Muscle layer of duodenum (tissue), 2 donors: ENCODE results near the gene GIPC1.

Experiments used
- H3K27ac ChIP-seq: one replicate; pipeline ENCODE4 v1.7.0; 2013; ENCODE audit warnings: mild to moderate bottlenecking, low read length
- H3K27me3 ChIP-seq: one replicate; pipeline ENCODE4 v1.7.0; 2013; ENCODE audit warnings: low read depth, mild to moderate bottlenecking, control low read depth, low read length
- H3K36me3 ChIP-seq, 2 donors: one replicate each; pipeline ENCODE4 v1.7.0; 2013; ENCODE audit warnings: low read length in 2 of 2, control low read depth in 1 of 2, mild to moderate bottlenecking in 1 of 2; ENCODE audit not compliant: insufficient read depth in 2 of 2, control insufficient read depth in 1 of 2
- H3K4me1 ChIP-seq, 2 donors: one replicate each; pipeline ENCODE4 v1.7.0; 2013; ENCODE audit warnings: low read length in 2 of 2, mild to moderate bottlenecking in 2 of 2, control low read depth in 1 of 2, moderate library complexity in 1 of 2; ENCODE audit not compliant: insufficient read depth in 2 of 2, control insufficient read depth in 1 of 2
- H3K4me3 ChIP-seq, 2 donors: one replicate each; pipeline ENCODE4 v1.7.0; 2013; ENCODE audit warnings: low read length in 2 of 2, low read depth in 1 of 2, mild to moderate bottlenecking in 1 of 2
- H3K9me3 ChIP-seq, 2 donors: one replicate each; pipeline ENCODE4 v1.7.0; 2013; ENCODE audit warnings: low read length in 2 of 2, control low read depth in 1 of 2, mild to moderate bottlenecking in 1 of 2; ENCODE audit not compliant: control insufficient read depth in 1 of 2
- donor health status: healthy.

Gene GIPC1

DNA sequence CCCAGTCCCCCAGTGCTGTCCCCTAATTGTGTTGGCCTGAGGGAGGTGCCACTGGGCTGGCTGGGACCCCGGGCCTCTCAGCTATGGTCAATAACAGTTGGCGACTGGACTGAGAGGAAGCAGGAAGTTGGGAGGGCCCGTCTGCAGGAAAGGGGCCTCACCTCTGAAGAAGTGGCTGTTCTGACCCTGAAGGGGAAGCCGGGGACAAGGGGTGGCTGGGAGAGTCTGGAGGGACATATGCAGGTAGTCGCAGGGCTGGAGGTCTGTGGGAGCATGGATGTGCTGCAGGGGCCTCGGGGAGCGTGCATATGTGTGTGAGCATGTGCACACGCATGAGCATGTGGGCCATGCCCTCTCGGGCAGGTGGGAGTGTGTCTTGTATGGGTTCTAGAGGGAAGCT is 56.9 kb downstream of the GIPC1 start:
- H3K4me1 ChIP-seq, result peaks cover 4 to 41% of the 10 kb centered on the region in 2 donors
- no peaks in the 10 kb centered on the region for H3K9me3 ChIP-seq
- no peak overlapping the region for H3K4me3 ChIP-seq
- no peaks in the 10 kb centered on the region for H3K27me3 ChIP-seq
- peaks cover 15 to 31% of the 10 kb centered on the region in 2 donors for H3K36me3 ChIP-seq
- no peak overlapping the region for H3K27ac ChIP-seq

DNA sequence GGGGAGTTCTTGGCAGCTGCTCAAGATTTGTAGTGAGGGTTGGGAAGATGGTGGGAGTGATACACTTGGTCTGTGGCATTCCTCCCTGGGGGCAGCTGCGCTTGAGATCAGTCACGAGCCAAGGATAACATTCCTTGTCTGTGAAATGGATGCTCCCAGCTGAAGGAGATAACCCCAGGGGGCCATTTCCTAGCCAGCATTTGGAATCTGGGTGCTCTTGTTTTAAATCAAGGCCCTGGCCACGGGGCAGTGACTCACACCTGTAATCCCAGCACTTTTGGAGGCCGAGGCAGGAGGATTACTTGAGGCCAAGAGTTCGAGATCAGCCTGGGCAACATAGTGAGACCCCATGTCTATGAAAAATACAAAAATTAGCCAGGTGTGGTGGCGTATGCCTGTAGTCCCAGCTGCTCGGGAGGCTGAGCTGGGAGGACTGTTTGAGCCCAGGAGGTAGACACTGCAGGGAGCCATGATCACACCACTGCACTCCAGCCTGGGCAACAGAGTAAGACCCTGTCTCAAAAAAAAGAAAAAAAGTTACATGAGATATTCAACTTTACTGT is 58.3 kb downstream of the GIPC1 start:
- Histone ChIP-seq H3K27me3 (no peaks in the 10 kb centered on the region), H3K4me1 (peaks cover 4 to 47% of the 10 kb centered on the region in 2 donors), H3K27ac (no peak overlapping the region), H3K4me3 (no peak overlapping the region), H3K9me3 (no peaks in the 10 kb centered on the region), H3K36me3 (peaks cover 4 to 18% of the 10 kb centered on the region in 2 donors)

DNA sequence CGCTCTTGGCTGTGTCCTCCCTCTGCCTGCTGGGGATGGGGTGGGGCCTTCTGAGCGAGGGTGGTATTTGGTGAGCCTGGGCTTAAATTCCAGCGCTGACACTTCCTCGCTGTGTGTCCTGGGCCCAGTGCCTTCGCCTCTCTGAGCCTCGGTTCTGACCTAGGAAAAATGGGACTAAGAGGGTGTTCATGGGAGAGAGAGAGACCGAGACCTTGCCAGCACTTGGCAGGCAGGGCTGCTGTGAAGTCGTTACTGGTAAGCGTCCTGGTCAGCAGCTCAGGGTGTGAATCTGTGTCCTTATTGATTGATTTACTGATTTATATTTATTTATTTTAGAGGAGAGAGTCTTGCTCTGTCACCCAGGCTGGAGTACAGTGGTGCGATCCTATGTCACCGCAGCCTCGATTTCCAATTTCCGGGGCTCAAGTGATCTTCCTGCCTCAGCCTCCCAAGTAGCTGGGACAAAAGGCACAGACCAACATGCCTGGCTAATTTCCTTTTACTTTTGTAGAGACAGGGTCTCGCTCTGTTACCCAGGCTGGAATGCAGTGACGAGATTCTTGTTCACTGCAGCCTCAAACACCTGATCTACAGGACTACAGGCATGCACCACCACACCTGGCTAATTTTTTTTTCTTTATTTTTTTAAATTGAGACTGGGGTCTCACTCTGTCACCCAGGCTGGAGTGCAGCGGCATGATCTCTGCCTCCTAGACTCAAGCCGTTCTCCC is 60.4 kb downstream of the GIPC1 start:
- Histone ChIP-seq H3K27ac (peak overlapping the region; percentile 67), H3K4me1 (peaks cover 4 to 51% of the 10 kb centered on the region in 2 donors), H3K36me3 (no peaks in the 10 kb centered on the region), H3K4me3 (peak overlapping the region; percentile 69 to 84), H3K27me3 (no peaks in the 10 kb centered on the region), H3K9me3 (no peaks in the 10 kb centered on the region)

GRCh38 chr19:14434543-14435319 is 61.2 kb downstream of the GIPC1 start:
- no peaks in the 10 kb centered on the region for H3K9me3 ChIP-seq
- H3K27ac ChIP-seq, result peak overlapping the region; percentile 67
- H3K4me1 ChIP-seq, result peaks cover 0 to 44% of the 10 kb centered on the region in 2 donors
- no peaks in the 10 kb centered on the region for H3K27me3 ChIP-seq
- H3K36me3 ChIP-seq, result no peaks in the 10 kb centered on the region
- peak overlapping the region; percentile 69 to 84 for H3K4me3 ChIP-seq

DNA sequence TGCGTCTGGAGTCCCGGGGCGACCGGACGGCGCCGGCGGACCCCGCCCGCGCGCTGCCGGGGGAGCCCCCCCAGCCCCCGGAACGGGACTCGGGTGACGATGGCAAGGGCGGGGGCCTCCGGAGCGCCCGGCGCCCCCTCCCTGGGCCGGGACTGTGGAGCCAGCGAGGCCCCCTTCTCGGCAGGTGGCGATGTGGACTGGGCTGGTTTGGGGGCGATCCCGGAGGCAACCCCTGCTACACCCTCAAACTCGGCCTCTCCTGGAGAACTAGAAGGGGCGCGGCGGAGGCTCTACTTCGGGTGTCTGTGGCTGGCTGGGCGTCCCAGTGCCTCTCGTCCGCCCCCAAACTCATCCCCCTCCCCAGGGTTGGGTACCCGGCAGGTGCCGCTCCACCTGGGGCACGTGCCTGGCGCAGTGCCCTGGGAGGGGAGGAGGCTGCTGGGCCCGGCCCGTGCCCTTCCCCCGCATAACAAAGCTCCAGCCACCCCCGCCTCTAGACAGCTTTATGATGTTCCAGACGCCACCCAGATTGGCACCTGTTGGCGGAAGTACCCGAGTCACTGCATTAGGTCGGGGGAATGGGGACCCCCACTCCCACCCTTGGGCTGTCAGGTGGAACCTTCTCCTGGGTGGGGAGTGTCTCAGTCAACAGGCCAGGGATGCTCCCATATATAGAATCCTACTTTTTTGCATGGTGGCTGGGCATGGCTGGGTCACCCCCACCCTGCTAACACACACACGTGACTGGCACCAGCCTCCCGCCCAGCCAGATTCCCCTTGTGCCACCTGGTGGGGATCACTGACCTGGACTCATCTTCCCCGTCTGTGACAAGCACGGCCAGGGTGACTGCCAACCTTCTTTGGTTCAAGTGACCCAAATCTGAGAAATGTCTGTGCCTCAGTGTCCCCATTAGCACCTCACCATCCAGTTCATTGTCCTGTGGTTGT is 62.1 kb downstream of the GIPC1 start:
- peak overlapping the region; percentile 67 for H3K27ac ChIP-seq
- H3K36me3 ChIP-seq, result no peaks in the 10 kb centered on the region
- no peaks in the 10 kb centered on the region for H3K27me3 ChIP-seq
- H3K4me1 ChIP-seq, result peaks cover 0 to 37% of the 10 kb centered on the region in 2 donors
- H3K9me3 ChIP-seq, result no peaks in the 10 kb centered on the region
- H3K4me3 ChIP-seq, result peak overlapping the region; percentile 69 to 84

DNA sequence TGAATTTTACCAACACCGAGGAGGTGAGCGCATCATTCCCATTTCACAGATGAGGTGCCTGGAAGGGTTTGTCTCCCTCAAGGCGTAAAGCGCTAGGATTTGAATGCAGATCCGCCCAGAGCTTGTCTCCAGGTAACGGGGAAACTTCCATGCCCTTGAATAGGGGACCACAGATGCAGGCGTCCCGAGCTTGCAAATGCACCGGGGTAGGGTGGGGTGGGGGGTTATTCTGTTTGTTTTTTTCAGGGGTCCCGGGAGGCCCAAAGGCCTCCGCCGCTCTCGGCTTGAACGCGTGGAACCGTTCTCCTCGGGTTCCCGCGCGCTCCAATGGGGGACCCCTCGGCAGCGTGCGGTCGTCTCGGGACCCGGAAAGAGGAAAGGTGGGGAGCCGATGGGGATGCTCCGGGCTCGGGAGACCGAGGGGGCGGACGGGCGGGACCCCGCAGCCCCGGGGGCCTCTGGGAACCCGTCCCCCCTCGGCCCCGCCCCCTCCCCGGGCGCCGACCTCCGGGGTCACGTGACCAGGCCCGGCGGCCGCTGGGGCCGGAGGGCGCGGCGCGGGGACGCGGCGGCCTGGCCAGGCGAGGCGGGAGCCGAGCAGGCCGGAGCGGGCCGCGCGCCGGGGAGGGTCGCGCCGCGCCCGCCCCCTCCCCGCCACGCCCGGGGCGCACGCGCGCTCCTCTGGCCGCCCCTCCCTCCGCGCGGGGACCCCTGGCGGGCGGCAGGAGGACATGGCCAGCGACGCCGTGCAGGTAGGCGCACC is 63.0 kb downstream of the GIPC1 start, which contains the start of gene PKN1:
Gene PKN1, plus strand, starts transcription at position 516 of the 763 bp plus-strand sequence. Its CDS starts 216 bp downstream, at position 732.
- peaks cover 0 to 32% of the 10 kb centered on the region in 2 donors for H3K4me1 ChIP-seq
- H3K27me3 ChIP-seq, result no peaks in the 10 kb centered on the region
- no peaks in the 10 kb centered on the region for H3K36me3 ChIP-seq
- H3K4me3 ChIP-seq, result peak within 1 kb of the TSS; percentile 69 to 84
- H3K27ac ChIP-seq, result peak within 1 kb of the TSS; percentile 67
- H3K9me3 ChIP-seq, result no peaks in the 10 kb centered on the region

- no peaks in the 10 kb centered on the region for H3K27me3 ChIP-seq
- no peak overlapping the region for H3K4me3 ChIP-seq
- H3K9me3 ChIP-seq, result no peaks in the 10 kb centered on the region
- H3K36me3 ChIP-seq, result no peaks in the 10 kb centered on the region
- peaks cover 0 to 32% of the 10 kb centered on the region in 2 donors for H3K4me1 ChIP-seq
- H3K27ac ChIP-seq, result no peak overlapping the region
Observed at GRCh38 chr19:14430712-14431111, 65.2 kb downstream of the GIPC1 start.

- Histone ChIP-seq H3K4me3 (no peak overlapping the region), H3K36me3 (no peaks in the 10 kb centered on the region), H3K9me3 (no peaks in the 10 kb centered on the region)
Observed at GRCh38 chr19:14428882-14429416, 67.0 kb downstream of the GIPC1 start.

More at GRCh38 chr19:14428882-14429416, 67.0 kb downstream of the GIPC1 start:
- Histone ChIP-seq H3K27me3 (no peaks in the 10 kb centered on the region), H3K4me1 (peaks cover 0 to 15% of the 10 kb centered on the region in 2 donors), H3K27ac (no peak overlapping the region)
